Colonic mucosa (tissue), 4 donors: ENCODE data around the gene FIBCD1. TPM values are rescaled to one million over a fixed set of nuclear protein-coding genes. Genes with fewer than 3 reads are reported as not detected.

ENCODE experiments used
- DNase-seq: peaks from one replicate; pipeline ENCODE4 v3.0.0-alpha.2; 2020
- H3K27ac ChIP-seq: fragments of 200-600 bp; one replicate; pipeline ENCODE4 v1.8.0; 2021
- H3K27me3 ChIP-seq: fragments of 200-600 bp; one replicate; pipeline ENCODE4 v1.8.0; 2021
- H3K36me3 ChIP-seq: fragments of 200-600 bp; one replicate; pipeline ENCODE4 v1.8.0; 2021
- H3K4me1 ChIP-seq: fragments of 200-600 bp; one replicate; pipeline ENCODE4 v1.8.0; 2021; ENCODE audit warnings: mild to moderate bottlenecking
- H3K4me3 ChIP-seq: fragments of 200-600 bp; one replicate; pipeline ENCODE4 v1.8.0; 2021
- H3K9ac ChIP-seq, 2 donors: one replicate each; pipeline ENCODE4 v1.7.0; 2013; ENCODE audit warnings: control low read depth in 2 of 2, low read depth in 2 of 2, low read length in 2 of 2
- H3K9me3 ChIP-seq: fragments of 200-600 bp; one replicate; pipeline ENCODE4 v1.8.0; 2021
- CTCF ChIP-seq: fragments of 200-600 bp; IDR thresholded peaks from one replicate; pipeline ENCODE4 v1.8.0; 2022; ENCODE audit warnings: antibody characterized with exemption, mild to moderate bottlenecking
- intact Hi-C: fragments of 100-400 bp; cut with DNase I; formaldehyde crosslinking; loops from one replicate; pipeline ENCODE4 v1.14.1; 2022
- total RNA-seq, 2 donors: library from RNA; stranded (reverse); fragmentation: NEBNext Ultra II Directional in 1 of 2; extraction: Animal tissue kit (Norgen Biotek cat#: 25700) in 1 of 2; gene quantifications; one replicate each; pipeline ENCODE4 v1.2.1, GENCODE V29; 2021
- donor health status: healthy.
- donor health status: DM: no; HTN: no; CAD: no.
- donor health status: DM: no; HTN: no; CAD: no.

FIBCD1 gene
- total RNA-seq, 2 donors from 2014 or later: 9.0 to 32.9 TPM

GRCh38 chr9:130881516-130881915 is 57.5 kb downstream of the FIBCD1 start:
- DNase-seq: no peak
- H3K27ac ChIP-seq: no peak overlapping the region
- no peaks in the 10 kb centered on the region for H3K9me3 ChIP-seq
- no peaks in the 10 kb centered on the region for H3K27me3 ChIP-seq
- no peak for TF ChIP-seq CTCF
- no peaks in the 10 kb centered on the region for H3K4me1 ChIP-seq
- no peak overlapping the region for H3K9ac ChIP-seq
- no peak overlapping the region for H3K4me3 ChIP-seq
- intact Hi-C loops: no loop called here
- H3K36me3 ChIP-seq: peaks cover 40% of the 10 kb centered on the region

DNA sequence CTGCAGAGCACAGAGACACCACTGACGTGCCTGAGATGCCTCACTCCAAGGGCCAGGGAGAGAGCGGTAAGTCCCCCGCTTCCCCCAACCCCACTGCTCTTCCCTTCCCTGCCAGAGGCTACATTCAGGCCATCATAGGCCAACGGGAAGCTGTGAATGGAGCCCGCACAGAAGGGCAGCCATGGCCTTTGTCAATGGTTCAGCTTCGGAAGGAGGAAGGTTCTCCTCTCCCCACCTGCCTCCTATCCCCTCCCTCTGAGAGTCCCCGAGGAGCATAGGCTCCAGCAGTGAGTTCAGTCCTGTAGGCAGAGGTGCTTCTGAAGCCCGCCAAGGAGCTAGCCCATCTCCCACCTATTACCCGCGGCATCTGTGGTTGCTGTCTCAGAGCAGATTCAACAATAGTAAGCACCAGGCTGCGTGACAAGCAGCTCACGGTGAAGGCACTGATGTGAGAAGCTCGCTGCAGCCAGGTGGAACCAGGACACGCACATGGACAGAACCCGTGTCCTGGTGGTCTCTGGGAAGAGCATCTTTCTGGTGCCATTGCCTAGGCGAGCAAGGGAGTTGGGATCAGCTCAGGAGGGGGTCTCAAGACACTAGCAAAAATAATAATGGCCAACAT is 58.3 kb downstream of the FIBCD1 start:
- Histone ChIP-seq H3K4me3 (no peak overlapping the region), H3K27me3 (no peaks in the 10 kb centered on the region), H3K4me1 (no peaks in the 10 kb centered on the region), H3K9me3 (no peaks in the 10 kb centered on the region), H3K36me3 (peaks cover 38% of the 10 kb centered on the region), H3K27ac (no peak overlapping the region), H3K9ac (no peak overlapping the region)
- intact Hi-C loops: no loop called here
- TF ChIP-seq CTCF: no peak
- DNase-seq: no peak

DNA sequence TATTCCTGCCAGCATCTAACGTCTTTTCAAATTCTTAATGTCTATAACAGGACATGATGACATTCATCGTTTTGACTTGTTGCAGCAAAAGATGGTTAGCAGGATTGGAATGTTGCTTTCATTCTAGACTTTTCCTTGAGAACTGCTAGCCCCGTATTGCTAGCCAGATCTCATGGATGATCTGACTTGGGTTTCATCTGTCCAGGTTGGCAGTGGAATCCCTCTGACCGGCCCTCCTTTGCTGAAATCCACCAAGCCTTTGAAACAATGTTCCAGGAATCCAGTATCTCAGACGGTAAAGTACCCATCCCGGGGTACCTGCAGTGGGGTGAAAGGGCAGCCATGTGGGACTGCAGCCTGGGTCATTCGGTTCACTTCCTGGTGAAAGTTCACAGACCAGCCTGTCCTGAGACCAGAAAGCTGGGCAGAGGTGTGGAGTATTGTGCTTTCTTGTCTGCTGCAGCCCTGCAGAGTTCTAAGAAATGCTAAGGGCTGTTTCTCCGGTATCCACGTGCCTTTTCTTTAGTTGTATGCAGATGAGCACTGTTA is 59.1 kb downstream of the FIBCD1 start:
- no peak overlapping the region for H3K4me3 ChIP-seq
- H3K9me3 ChIP-seq: no peaks in the 10 kb centered on the region
- no peak overlapping the region for H3K9ac ChIP-seq
- intact Hi-C loops: no loop called here
- peaks cover 37% of the 10 kb centered on the region for H3K36me3 ChIP-seq
- H3K27me3 ChIP-seq: no peaks in the 10 kb centered on the region
- H3K4me1 ChIP-seq: no peaks in the 10 kb centered on the region
- no peak for TF ChIP-seq CTCF
- no peak overlapping the region for H3K27ac ChIP-seq
- DNase-seq: no peak

GRCh38 chr9:130878295-130878694 is 60.8 kb downstream of the FIBCD1 start:
- Histone ChIP-seq H3K9me3 (no peaks in the 10 kb centered on the region), H3K27ac (no peak overlapping the region), H3K27me3 (no peaks in the 10 kb centered on the region), H3K4me1 (no peaks in the 10 kb centered on the region), H3K36me3 (peaks cover 21% of the 10 kb centered on the region), H3K4me3 (no peak overlapping the region), H3K9ac (no peak overlapping the region)
- intact Hi-C loops: no loop called here
- no peak for DNase-seq
- no peak for TF ChIP-seq CTCF

DNA sequence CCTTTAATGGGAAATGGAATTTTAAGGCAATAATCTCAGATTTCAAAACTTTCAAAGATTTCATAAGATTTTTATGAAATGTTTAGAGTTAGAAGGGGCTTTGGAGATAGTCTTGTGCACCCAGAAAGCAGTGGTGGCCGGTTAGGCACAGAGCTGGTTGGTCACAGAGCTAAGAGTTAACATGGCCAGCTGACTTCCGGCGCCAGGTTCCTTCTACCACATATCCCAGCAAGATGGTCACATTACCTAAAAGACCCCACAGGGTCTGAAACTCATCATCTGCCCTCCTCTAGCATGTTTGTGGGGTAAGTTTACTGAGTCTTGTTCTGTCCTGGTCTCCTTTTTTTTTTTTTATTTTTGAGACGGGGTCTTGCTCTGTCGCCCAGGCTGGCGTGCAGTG is 61.7 kb downstream of the FIBCD1 start:
- H3K4me1 ChIP-seq: no peaks in the 10 kb centered on the region
- no peak overlapping the region for H3K9ac ChIP-seq
- intact Hi-C loops: no loop called here
- TF ChIP-seq CTCF: no peak
- no peak overlapping the region for H3K4me3 ChIP-seq
- H3K9me3 ChIP-seq: no peaks in the 10 kb centered on the region
- H3K27me3 ChIP-seq: no peaks in the 10 kb centered on the region
- no peak overlapping the region for H3K27ac ChIP-seq
- no peak for DNase-seq
- peaks cover 21% of the 10 kb centered on the region for H3K36me3 ChIP-seq
